NT2/D1 (cell line): Measurements from ENCODE around the gene SLCO3A1.

Experiments used
- DNase-seq: peaks from one replicate; pipeline ENCODE4 v3.0.0-alpha.2; 2011; ENCODE audit warnings: low read depth, low spot score
- H3K27me3 ChIP-seq: 2 replicates; pipeline ENCODE4 v1.6.0; 2011; ENCODE audit warnings: mild to moderate bottlenecking; ENCODE audit not compliant: insufficient read length, insufficient read depth
- H3K36me3 ChIP-seq: 2 replicates; pipeline ENCODE4 v1.6.1; 2011; ENCODE audit warnings: mild to moderate bottlenecking, low read length, mixed read lengths; ENCODE audit not compliant: insufficient read depth, insufficient read length
- H3K4me1 ChIP-seq: 2 replicates; pipeline ENCODE4 v1.5.1; 2011; ENCODE audit not compliant: insufficient read depth, insufficient read length
- H3K4me3 ChIP-seq: 2 replicates; pipeline ENCODE4 v1.5.1; 2011; ENCODE audit warnings: low read depth; ENCODE audit not compliant: insufficient read length
- H3K9ac ChIP-seq: 2 replicates; pipeline ENCODE4 v1.6.0; 2011; ENCODE audit warnings: low read depth; ENCODE audit not compliant: insufficient read length
- H3K9me3 ChIP-seq: 2 replicates; pipeline ENCODE4 v1.5.1; 2011; ENCODE audit warnings: mild to moderate bottlenecking, low read length; ENCODE audit not compliant: insufficient read depth
- SUZ12 ChIP-seq: IDR thresholded peaks from 2 replicates; pipeline ENCODE4 v1.6.1; 2011; ENCODE audit not compliant: insufficient read length, insufficient read depth; ENCODE audit errors: extremely low read depth
- YY1 ChIP-seq: IDR thresholded peaks from 2 replicates; pipeline ENCODE4 v1.6.1; 2011; ENCODE audit not compliant: insufficient read length, insufficient read depth
- ZNF274 ChIP-seq: IDR thresholded peaks from 2 replicates; pipeline ENCODE4 v1.6.1; 2011; ENCODE audit warnings: mild to moderate bottlenecking, low read depth, low read length

Gene SLCO3A1

DNA sequence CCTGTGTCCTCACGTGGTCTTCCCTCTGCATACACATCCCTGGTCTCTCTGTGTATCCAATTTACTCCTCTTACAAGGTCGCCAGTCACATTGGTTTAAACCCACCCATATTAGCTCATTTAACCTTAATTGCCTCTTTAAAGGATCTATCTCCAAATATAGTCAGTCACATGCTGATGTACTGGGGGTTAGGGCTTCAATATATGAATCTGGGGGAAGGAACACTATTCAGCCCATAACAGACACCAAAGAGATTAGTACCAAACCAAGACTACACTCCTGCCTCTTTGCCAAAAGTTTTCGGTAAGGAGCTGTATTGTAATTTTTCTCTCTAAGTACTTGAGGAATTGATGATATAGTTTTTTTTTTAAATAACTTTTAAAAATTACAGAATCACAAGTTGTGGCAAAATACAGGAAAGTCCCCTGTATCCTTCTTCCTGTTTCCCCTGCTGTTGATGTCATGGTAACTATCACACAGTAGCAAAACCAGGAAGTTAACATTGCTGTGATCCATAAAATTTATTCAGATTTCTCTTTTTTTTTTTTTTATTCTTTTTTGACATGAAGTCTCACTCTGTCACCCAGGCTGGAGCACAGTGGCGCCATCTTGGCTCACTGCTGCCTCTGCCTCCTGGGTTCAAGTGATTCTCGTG lies 67.8 kb downstream of the SLCO3A1 start:
- no peak overlapping the region for H3K4me3 ChIP-seq
- H3K4me1 ChIP-seq = peaks cover 4% of the 10 kb centered on the region
- H3K9ac ChIP-seq = no peak overlapping the region
- H3K27me3 ChIP-seq = no peaks in the 10 kb centered on the region
- no peaks in the 10 kb centered on the region for H3K9me3 ChIP-seq
- DNase-seq = no peak
- TF ChIP-seq SUZ12 (no peak), YY1 (no peak), ZNF274 (no peak)
- peaks cover 6% of the 10 kb centered on the region for H3K36me3 ChIP-seq

DNA sequence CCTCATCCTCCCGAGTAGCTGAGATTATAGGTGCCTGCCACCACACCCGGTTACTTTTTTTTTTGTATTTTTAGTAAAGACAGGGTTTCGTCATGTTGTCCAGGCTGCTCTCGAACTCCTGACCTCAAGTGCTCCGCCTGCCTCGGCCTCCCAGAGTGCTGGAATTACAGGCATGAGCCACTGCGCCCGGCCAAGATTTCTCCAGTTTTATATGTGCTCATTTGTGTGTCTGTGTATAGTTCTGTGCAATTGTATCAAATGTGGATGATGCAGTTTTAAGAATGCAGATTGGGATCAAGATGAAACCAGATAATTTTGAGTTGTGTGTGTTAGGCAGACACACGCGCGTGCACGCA lies 68.3 kb downstream of the SLCO3A1 start:
- no peak for TF ChIP-seq SUZ12
- Histone ChIP-seq H3K9me3 (no peaks in the 10 kb centered on the region), H3K4me1 (peaks cover 4% of the 10 kb centered on the region), H3K27me3 (no peaks in the 10 kb centered on the region), H3K36me3 (peaks cover under 1% of the 10 kb centered on the region), H3K4me3 (no peak overlapping the region), H3K9ac (no peak overlapping the region)
- DNase-seq = no peak

DNA sequence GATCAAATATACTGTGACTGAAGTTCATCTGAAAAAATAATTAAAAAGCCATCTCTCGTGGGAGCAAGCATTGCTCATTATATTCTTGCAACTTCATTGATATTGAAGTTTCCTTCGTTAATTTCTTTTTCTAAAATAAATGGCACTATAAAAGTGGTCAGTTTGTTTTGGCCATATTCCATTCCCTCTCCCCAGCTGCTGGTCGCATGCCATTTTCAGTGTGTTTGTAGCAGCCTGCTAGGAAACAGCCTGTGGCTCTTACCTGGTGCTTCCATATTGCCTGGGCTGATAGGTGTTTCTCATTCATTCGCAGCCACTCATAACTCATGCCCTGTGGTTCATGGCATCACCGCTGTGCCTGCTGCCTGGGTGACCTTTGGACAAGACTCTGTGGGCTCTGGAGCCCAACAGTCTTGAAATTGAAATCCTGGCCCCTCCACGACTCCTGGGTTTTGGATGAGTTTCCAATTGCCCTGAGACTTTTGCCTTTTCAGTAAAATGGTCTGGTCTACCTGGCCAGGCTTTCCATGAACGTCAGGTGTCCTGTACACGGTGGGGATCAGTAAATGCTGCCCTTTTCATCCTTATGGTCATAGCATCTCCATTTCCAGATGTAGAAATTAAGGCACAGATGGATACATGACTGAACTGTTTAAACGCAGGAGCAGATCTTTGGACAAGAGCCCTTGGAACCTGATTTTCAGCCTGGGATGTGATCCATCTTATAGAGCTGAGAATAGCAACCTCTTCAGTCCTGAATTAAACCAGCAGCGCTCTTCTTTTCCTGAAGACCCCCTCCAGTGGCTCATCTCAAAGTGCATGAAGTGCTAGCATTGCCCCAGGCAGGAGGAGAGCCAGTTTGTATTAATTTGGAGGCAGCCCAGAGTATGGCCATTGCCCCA lies 69.4 kb downstream of the SLCO3A1 start:
- TF ChIP-seq ZNF274 (no peak), SUZ12 (no peak), YY1 (no peak)
- Histone ChIP-seq H3K36me3 (no peaks in the 10 kb centered on the region), H3K9ac (no peak overlapping the region), H3K4me3 (no peak overlapping the region), H3K27me3 (no peaks in the 10 kb centered on the region), H3K4me1 (peaks cover 4% of the 10 kb centered on the region), H3K9me3 (no peaks in the 10 kb centered on the region)
- no peak for DNase-seq

DNA sequence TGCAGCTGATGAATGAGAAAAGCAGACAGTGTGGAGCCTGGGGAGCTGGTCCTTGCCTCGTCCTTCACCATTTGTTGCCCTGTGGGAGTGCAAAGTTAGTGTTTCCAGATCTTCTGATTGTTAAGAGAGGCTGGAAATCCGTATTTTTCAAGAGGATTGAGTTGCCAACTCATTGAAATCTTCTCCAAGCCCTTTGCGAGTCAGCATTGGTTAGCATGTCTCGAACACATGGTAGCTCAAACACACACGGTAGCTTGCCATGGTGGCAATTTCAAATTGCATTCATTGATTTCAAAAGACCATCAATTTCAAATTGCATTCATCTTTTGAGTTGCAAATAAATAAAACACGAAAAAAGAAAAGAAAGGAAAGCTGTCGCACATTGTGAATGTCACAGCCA lies 70.7 kb downstream of the SLCO3A1 start:
- Histone ChIP-seq H3K36me3 (no peaks in the 10 kb centered on the region), H3K27me3 (no peaks in the 10 kb centered on the region), H3K9ac (no peak overlapping the region), H3K4me3 (no peak overlapping the region), H3K9me3 (no peaks in the 10 kb centered on the region), H3K4me1 (peaks cover 4% of the 10 kb centered on the region)
- DNase-seq = no peak
- TF ChIP-seq SUZ12 (no peak), ZNF274 (no peak), YY1 (no peak)

DNA sequence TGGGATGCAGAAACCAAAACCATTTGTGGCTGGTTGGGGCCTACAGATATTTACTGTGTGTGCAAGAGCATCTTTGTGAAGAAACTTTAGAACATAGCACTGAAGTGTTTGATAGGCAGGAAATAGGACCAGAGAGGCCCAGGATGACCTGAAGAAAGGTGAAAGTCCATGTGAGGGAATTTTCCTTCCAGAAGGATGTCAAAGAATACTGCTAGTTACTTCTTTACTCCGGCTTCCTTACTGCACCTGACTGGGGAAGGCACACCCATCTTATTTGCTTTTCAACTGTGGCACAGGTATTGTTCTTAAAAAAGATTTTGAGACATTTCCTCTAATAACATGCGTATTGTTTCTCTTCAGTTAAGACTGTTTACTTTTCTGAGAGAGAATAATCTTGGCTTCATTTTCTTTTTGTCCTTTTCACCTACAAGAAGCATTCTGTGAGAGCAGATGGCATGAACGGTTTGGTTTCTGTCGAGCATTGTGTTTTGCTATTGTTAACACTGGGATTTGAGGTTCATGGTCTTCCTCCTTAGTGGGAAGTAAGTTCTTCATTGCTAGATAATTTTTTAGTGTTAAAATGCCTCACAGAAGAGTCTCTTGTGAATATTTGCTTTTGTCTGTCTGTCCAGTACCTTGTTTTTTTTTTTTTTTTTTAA lies 71.5 kb downstream of the SLCO3A1 start:
- TF ChIP-seq ZNF274 (no peak), YY1 (no peak), SUZ12 (no peak)
- DNase-seq = no peak
- Histone ChIP-seq H3K4me3 (no peak overlapping the region), H3K9ac (no peak overlapping the region), H3K27me3 (no peaks in the 10 kb centered on the region), H3K4me1 (peaks cover 4% of the 10 kb centered on the region), H3K9me3 (no peaks in the 10 kb centered on the region), H3K36me3 (no peaks in the 10 kb centered on the region)

DNA sequence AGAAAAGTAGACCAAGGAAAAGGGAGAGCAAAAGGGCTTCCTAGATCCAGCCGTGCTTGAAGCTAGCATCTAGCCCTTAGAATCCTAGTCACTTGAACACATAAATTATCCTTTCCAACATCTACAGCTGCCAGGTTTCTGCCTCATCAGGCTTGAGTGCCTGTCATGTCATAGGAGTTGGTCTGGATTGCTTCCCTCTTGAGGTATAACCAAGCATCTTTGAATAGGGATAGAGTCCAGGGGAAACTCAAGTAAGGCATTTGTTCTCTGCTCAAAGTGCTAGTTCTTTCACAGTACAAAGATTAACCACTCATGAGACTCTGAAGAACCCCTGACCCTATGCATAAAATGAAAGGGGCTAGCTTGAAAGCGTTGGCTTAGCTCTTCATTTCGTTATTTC lies 72.3 kb downstream of the SLCO3A1 start:
- Histone ChIP-seq H3K9ac (no peak overlapping the region), H3K4me1 (peaks cover 4% of the 10 kb centered on the region), H3K9me3 (no peaks in the 10 kb centered on the region), H3K27me3 (no peaks in the 10 kb centered on the region), H3K4me3 (no peak overlapping the region), H3K36me3 (no peaks in the 10 kb centered on the region)
- no peak for DNase-seq
- TF ChIP-seq SUZ12 (no peak), YY1 (no peak), ZNF274 (no peak)

DNA sequence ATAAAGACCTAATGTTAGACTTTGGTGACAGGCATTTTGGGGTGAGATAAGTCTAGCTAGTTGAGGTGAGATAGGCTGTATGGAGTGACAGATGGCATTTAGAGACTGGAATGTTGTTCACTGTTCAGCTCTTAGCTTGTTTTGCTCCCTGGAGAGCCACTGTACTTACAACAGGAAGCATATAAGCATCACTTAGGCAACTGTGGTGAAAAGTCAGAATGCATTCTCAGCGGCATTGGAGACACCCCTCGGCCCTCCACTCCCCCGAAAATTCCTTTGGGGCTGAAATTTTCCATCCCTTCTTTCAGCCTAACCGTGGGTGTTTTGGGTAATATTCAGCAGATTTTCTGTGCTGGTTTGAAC lies 73.4 kb downstream of the SLCO3A1 start:
- Histone ChIP-seq H3K4me3 (no peak overlapping the region), H3K4me1 (peaks cover 5% of the 10 kb centered on the region), H3K9ac (no peak overlapping the region), H3K36me3 (no peaks in the 10 kb centered on the region), H3K9me3 (no peaks in the 10 kb centered on the region), H3K27me3 (no peaks in the 10 kb centered on the region)
- TF ChIP-seq SUZ12 (no peak), YY1 (no peak), ZNF274 (no peak)
- no peak for DNase-seq
